ENCODE results near the gene PIGQ. TPM values are rescaled to one million over a fixed set of nuclear protein-coding genes. Genes with fewer than 3 reads are reported as not detected.

PIGQ gene
- total and polyA plus RNA-seq, 2 of the 4 experiments (the other 2 are of a cell fraction), result 5.9 to 36.8 TPM

DNA sequence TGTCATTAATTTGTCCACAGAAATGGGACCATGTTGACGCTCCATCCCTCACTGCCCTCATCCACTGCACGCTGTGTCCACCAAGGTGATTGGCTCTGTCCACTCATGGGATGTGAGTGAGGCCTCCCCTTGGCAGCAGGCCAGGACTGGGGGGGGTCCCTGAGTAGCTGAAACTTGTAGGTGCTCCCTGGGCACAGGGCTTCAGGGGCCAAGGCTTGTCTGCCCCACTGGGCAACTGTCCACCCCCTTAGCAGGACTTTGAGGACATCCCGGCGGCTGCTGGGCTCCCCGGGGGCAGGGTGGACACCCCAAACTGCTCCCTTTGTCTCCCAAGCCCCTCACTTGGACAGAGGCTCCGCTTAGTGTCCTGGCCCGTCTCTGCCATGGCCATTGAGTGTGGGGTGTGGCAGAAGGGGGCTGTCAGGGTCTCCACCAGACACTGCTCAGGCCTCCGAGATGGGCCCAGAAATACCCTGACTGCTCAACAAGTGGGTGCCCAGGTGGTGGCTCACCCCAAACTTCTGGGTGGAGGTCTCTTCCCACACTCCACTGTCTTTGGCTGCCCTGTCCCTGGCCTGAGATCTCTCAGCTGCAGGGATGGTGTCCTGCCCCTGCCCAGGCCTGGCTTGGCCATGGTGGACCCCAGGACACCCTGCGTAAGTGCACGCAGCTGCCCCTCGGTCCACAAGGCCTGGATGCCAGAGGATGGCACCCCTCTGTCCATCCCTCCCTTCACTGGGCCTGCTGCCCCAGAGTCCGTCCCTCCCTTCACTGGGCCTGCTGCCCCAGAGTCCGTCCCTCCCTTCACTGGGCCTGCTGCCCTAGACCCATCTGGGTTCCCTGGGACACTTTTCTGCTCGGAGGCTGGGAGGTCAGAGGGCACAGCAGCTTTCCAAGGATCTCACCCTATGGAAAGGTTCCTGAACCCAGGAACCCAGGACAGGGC is 17.1 kb downstream of the PIGQ start (continued):
- TF ChIP-seq, protein P1, sequence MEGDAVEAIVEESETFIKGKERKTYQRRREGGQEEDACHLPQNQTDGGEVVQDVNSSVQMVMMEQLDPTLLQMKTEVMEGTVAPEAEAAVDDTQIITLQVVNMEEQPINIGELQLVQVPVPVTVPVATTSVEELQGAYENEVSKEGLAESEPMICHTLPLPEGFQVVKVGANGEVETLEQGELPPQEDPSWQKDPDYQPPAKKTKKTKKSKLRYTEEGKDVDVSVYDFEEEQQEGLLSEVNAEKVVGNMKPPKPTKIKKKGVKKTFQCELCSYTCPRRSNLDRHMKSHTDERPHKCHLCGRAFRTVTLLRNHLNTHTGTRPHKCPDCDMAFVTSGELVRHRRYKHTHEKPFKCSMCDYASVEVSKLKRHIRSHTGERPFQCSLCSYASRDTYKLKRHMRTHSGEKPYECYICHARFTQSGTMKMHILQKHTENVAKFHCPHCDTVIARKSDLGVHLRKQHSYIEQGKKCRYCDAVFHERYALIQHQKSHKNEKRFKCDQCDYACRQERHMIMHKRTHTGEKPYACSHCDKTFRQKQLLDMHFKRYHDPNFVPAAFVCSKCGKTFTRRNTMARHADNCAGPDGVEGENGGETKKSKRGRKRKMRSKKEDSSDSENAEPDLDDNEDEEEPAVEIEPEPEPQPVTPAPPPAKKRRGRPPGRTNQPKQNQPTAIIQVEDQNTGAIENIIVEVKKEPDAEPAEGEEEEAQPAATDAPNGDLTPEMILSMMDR (conservative IDR thresholded peaks at IDR 0.05; ENCODE audit: low read depth, low read length), result no peak

DNA sequence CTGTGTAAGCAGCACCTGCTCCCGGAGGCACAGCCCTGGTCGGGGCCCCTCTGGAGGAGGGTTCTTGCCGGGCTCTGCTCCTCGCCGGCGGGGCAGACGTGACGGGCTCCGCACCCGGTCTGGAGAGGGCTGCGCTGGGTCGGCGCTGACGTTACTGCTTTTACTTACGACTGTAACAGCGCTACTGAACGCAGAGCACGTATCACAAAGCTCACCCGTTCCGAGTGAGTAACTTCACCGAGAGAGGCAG is 18.8 kb downstream of the PIGQ start:
- ChIA-PET POLR2A (ENCODE audit: unreplicated experiment) (no interaction called here), CTCF (no interaction called here)
- H3K79me1 ChIP-seq (ENCODE audit: low read depth in 1 of 2, low read length in 2 of 2), result peaks cover 19 to 61% of the 10 kb centered on the region in 2 experiments; a peak in 3 of 4 replicates
- in situ Hi-C loops (cut with MboI; ENCODE audit: low sequenced_read_pairs), result no loop called here
- WGBS, 2 experiments (ENCODE audit: extremely low coverage in 2 of 2, insufficient read length in 1 of 2), result 0% methylated on average over 18 of the region's 21 CpGs; no CpG with 5 or more reads in 1 of the 2 experiments
- peak overlapping the region; percentile 90 for H2AK5ac ChIP-seq (ENCODE audit: low read depth, low read length)
- peaks cover 36% of the 10 kb centered on the region for H4K20me1 ChIP-seq (ENCODE audit: insufficient read depth, low read length)
- no peak overlapping the region for H4K5ac ChIP-seq (ENCODE audit: low read depth, low read length)
- H3K4ac ChIP-seq (ENCODE audit: low read depth, low read length), result peak overlapping the region; percentile 90
- peak overlapping the region; percentile 100 for H2AFZ ChIP-seq (replicated peaks; ENCODE audit: low read length, poor library complexity)
- H2BK5ac ChIP-seq (ENCODE audit: low read depth, low read length, poor library complexity, severe bottlenecking), result peak overlapping the region; percentile 95
- peaks cover 17% of the 10 kb centered on the region; the same call in 1 of the 2 replicates for H3K9me1 ChIP-seq (ENCODE audit: insufficient read depth, low read length)
- 0 out of 2 replicates have a peak, but pooled peaks cover 2% of the 10 kb centered on the region for H3K36me3 ChIP-seq (ENCODE audit: control insufficient read depth, insufficient read depth, low read length)
- BruUV-seq (replicated peaks), result no TSS peak
- peak overlapping the region; percentile 68 for H3K4me3 ChIP-seq (ENCODE audit: insufficient read depth, low read depth, low read length)
- H2BK15ac ChIP-seq (ENCODE audit: low read depth, low read length), result no peak overlapping the region
- no peaks in the 10 kb centered on the region for H3K27me3 ChIP-seq (ENCODE audit: control insufficient read depth, insufficient read depth, low read length)
- H2BK20ac ChIP-seq (ENCODE audit: low read depth, low read length), result no peak overlapping the region
- dilution Hi-C loops (cut with HindIII; ENCODE audit: low sequenced_read_pairs, unreplicated experiment), result no loop called here
- DNase-seq (peak; percentile 80), ATAC-seq (ENCODE audit: low read depth) (peak; percentile 4)
- peak overlapping the region; percentile 70; the same call in 1 of the 2 replicates for H3K56ac ChIP-seq (ENCODE audit: extremely low read depth, insufficient read depth, low read length)
- no peak overlapping the region for H2BK120ac ChIP-seq (ENCODE audit: low read depth, low read length)
- H4K91ac ChIP-seq (ENCODE audit: insufficient read depth, low read depth, low read length), result peak overlapping the region; percentile 81
- TF ChIP-seq FOS (IDR thresholded peaks at IDR 0.05; ENCODE audit: low read depth, low read length) (0 out of 2 replicates have a peak, but pooled peaks have one; percentile 27), SMC3 (IDR thresholded peaks at IDR 0.05; ENCODE audit: low read depth, low read length) (no peak), POLR2A (IDR thresholded peaks at IDR 0.05; ENCODE audit: low read depth, low read length) (peak; percentile 87)
- H3K4me1 ChIP-seq (ENCODE audit: control insufficient read depth, insufficient read depth, low read length), result peaks cover 18% of the 10 kb centered on the region
- H4K8ac ChIP-seq (ENCODE audit: low read depth in 2 of 2, low read length in 2 of 2), result peak overlapping the region; percentile 21 to 92
- peak overlapping the region; percentile 54 for H3K4me2 ChIP-seq (ENCODE audit: low read depth, low read length)
- peak overlapping the region; percentile 88 for H3K23ac ChIP-seq (ENCODE audit: low read depth, low read length)
- peak overlapping the region; percentile 60 for H3K27ac ChIP-seq (ENCODE audit: insufficient read depth, low read length)
- H2AK9ac ChIP-seq (replicated peaks; ENCODE audit: low read depth, low read length, poor library complexity), result peak overlapping the region; percentile 100
- no peak overlapping the region for H3K18ac ChIP-seq (ENCODE audit: low read depth, low read length)
- peak overlapping the region; percentile 98 for H3K14ac ChIP-seq (replicated peaks; ENCODE audit: low read depth, low read length)
- intact Hi-C loops (cut with micrococcal nuclease), result loop anchor here (2.0 kb wide), 2 partner anchors 48 to 192 kb away; partner anchors contain the start of genes METTL26 and NME4
- peak overlapping the region; percentile 84 for H3K9ac ChIP-seq (ENCODE audit: low read depth, low read length)
- H3K9me3 ChIP-seq (ENCODE audit: control insufficient read depth, insufficient read depth, low read length), result no peaks in the 10 kb centered on the region

All from IMR-90 (cell line).